Left kidney (tissue), 2 donors: ENCODE data around the gene SPINK2. TPM values are rescaled to one million over a fixed set of nuclear protein-coding genes. Genes with fewer than 3 reads are reported as not detected.

ENCODE experiments used
- DNase-seq: peaks from one replicate; pipeline ENCODE4 v3.0.0-alpha.2; 2013
- polyA plus RNA-seq: library from polyadenylated mRNA; unstranded; fragments of 120-200 nt; gene quantifications from one replicate; pipeline ENCODE4 v1.2.1, GENCODE V29; 2013; ENCODE audit not compliant: insufficient read length

SPINK2 gene
- polyA plus RNA-seq, 1 donor = not detected

DNA sequence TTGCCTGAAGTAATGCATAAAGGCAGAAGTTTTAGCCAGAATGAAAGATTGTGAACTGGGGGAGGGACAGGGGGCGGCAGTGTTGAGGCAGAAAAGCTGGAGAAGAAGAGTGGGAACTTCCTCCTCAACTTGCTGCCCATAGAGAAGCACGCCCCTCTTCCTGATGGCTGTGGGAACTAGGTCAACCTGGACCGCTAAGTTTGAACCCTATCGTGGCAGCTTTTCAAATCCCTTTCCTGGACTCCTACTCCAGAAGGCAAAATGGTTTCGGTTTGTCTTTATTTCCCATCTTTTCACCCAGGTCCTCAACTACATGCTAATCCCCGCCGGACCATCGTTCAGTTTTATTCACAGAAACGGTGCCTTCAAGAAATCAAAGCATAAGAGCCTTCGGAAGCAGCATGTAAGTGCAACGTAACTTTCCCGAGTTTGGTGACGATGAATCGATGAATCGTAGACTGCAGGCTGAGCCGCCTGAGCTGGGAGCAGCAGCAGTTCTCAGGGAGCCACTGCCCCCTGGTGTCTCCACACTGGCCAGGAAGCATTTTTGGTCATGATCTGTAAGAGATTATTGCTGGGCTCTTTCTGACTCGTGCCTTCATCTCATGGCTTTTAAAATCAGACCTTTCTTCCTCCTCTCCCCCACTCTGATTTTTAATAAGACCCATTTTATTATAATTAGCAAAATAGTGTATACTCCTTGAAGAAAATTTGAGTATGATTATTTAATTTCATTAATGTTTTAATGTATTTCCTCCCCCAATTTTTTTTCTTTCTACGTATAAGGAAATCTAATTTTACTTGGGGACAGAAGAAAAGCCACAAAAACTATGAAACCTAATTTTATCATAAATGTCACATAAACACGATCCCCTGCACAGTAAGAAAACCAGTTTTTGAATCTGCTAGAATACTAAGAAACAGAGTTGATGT, 21.4 kb downstream of the SPINK2 start:
- DNase-seq = peak; percentile 84

- DNase-seq = no peak
These were observed 22.2 kb downstream of the SPINK2 start for GRCh38 chr4:56799161-56799759.

- no peak for DNase-seq
These were observed 25.3 kb downstream of the SPINK2 start for GRCh38 chr4:56796211-56796610.

DNA sequence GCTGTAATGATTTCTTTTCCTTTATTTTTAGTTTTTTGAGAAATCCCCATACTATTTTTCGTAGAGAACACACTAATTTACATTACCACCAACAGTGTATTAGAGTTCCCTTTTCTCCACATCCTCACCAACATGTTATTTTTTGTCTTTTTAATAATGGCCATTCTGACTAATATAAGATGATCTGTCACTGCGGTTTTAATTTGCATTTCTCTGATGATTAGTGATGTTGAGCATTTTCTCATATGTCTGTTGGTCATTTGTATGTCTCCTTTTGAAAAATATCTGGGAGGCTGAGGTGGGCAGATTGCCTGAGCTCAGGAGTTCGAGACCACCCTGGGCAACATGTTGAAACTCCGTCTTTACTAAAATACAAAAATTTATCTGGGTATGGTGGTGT, 30.2 kb downstream of the SPINK2 start:
- DNase-seq = no peak

- DNase-seq = no peak
These were observed 30.8 kb downstream of the SPINK2 start for GRCh38 chr4:56790691-56791091.

GRCh38 chr4:56788081-56788480, 33.4 kb downstream of the SPINK2 start:
- no peak for DNase-seq

DNA sequence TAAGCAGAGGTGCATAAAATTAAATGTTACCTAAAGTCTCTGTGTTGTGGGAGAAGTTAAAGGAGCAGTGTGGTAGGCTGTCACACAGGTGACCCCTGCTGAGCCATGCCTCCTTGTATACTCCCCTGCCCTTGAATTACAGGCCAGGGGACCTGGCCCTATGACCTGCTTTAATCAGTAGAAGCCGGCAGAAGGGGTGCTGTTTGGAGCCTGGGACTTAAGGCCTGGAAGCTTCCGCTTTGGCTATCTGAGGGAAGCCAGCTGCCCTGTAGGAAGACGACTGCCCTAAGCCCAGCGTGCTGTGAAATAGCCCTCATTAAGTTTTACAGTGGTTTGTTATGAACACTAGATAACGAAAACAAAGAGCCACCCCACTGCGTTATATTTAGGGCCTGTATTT, 34.1 kb downstream of the SPINK2 start:
- DNase-seq = peak; percentile 46

- DNase-seq = peak; percentile 29
These were observed 34.5 kb downstream of the SPINK2 start for GRCh38 chr4:56786955-56787354.

GRCh38 chr4:56783986-56784385, 37.5 kb downstream of the SPINK2 start:
- DNase-seq = no peak

DNA sequence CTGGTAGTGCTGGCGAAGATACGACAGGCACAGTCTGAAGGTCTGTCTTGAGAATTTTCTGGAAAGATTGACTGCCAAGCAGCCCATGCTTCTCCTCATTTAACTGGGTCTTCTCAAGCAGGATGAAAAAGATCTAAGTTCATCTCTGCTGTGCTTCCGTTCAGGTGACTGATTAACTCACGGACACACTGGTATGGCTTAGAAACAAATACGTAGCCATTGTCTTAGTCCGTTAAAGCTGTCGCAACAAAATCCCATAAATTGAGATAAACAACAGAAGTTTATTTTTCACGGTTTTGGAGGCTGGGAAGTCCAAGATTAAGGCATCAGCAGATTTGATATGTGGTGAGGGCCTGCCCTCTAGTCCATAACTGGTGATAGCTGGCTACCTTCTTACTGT, 39.5 kb downstream of the SPINK2 start:
- no peak for DNase-seq

- DNase-seq = no peak
These were observed 48.2 kb downstream of the SPINK2 start for GRCh38 chr4:56773346-56773745.

DNA sequence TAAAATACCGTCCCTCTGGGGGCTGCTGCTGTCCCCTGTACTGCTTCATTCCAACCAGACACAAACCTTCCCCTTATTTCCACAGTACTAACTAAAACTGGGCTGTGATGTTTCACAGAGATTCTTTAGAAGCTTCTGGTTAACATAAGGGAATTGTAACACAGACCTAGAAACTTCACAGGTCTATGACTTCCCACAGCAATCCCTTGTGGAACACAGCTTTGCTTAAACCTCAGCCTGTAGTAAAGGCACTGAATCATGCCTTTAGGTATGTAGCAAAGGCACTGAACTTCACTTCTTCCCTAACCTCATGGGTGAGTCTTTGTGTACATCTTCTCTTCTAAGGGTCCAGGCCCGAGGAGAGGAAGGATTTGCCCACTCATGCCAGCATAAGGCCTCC, 49.4 kb downstream of the SPINK2 start:
- DNase-seq = no peak

DNA sequence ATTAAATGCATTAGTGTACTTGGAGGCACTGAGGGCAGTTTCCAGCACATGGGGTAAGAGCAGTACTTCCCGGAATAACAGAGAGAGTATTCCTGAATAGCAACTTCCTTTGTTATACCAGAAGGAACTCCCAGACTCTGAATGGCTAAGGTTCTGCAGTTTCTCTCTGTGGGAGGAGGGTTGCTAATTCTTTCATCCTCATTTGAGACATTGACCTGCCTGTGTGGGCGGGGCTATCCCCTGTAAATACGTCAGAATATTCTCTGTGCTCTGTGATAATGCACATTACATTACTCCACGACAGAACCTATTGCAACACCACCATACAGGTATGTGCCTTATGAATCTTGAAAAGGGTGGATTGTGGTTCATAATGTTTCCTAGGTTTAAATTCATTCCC, 52.7 kb downstream of the SPINK2 start:
- no peak for DNase-seq

GRCh38 chr4:56768316-56768715, 53.2 kb downstream of the SPINK2 start:
- no peak for DNase-seq

- DNase-seq = no peak
These were observed 53.9 kb downstream of the SPINK2 start for GRCh38 chr4:56767567-56767966.

DNA sequence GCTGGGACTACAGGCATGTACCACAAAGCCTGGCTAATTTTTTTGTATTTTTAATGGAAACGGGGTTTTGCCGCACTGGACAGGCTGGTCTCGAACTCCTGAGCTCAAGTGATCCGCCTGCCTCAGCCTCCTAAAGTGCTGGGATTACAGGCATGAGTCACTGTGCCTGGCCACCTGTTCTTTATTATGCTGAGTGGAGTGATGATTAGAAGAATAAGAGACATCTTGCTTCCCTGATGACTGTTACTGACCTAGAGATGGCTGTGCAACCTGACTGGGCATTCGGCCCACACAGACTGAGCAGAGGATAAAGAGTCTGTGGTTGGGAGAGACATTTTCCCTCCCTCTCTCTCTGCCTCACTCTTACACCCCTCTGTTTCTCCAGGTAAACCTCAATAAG, 56.7 kb downstream of the SPINK2 start:
- no peak for DNase-seq

GRCh38 chr4:56764223-56764622, 57.3 kb downstream of the SPINK2 start:
- no peak for DNase-seq

DNA sequence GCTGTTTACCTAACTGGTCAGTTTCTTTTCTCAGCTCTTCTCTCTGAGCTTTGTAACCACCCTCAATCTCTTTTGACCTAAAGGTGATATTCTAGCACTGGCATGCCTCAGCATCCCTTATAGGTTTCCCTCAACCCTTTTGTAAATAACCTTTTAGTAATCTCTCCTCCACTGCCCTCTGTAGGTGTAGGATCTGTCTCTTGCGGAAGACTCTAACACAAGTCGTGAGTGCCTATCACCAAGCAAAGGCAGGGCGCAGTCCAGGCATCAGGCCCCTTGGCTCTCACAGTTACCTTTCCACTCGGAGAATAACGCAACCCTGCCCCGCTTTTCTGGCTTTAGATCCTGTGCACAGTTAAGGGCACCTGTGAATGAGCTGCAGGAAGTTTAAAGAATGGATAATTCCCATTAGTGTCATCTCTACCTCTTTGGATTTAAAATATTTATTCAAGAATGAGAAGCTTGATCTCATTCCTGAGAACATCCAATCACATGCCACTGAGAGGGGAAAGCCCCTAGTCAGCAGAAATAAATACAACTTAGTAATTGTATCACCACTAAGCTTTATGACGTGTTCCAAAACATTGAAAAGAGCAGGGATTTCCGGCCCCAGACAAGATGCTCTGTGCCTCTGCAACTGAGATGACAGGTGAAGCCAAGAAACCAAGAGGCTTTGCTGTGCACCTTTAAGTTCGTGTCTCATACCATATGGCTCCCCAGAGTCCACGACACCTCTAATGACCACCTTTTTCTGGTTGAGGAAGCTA, 58.8 kb downstream of the SPINK2 start:
- no peak for DNase-seq

DNA sequence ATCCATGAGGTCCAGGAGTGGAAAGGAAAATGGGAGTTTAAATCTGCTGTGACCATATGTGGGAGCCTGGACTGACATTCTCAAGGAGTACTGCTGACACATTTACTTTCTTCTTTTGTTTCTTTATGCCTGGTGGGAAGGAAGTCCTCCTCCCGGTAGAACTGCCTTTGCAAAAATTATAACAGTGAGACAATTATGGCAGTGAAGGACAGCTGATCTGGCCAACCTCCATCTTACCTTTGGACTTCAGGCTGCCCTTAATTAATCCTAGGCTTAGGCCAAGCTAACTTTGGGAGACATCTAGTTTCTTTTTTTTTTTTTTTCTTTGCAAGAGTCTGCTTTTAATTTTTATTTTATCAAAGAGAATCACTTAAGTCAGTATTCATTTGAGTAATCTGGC, 61.3 kb downstream of the SPINK2 start:
- DNase-seq = no peak
